ENCODE results near the gene CCBE1.

- TF ChIP-seq SUZ12 (IDR thresholded peaks at IDR 0.05; ENCODE audit: extremely low read depth, insufficient read depth, insufficient read length) (no peak), YY1 (IDR thresholded peaks at IDR 0.05; ENCODE audit: insufficient read depth, insufficient read length) (no peak)
These were observed 46.2 kb downstream of the CCBE1 start for GRCh38 chr18:59651071-59651470.

All from NT2/D1 (cell line).